ENCODE measurements around the gene PXT1. TPM values are rescaled to one million over a fixed set of nuclear protein-coding genes. Genes with fewer than 3 reads are reported as not detected.

PXT1 gene
- total RNA-seq, 3 donors from 2014 or later (not counting 1 experiment from before 2014, with no cell fraction given), result 0.27 to 1.0 (median 0.28) TPM

GRCh38 chr6:36358226-36358915, 84.3 kb downstream of the PXT1 start:
- peaks cover 9% of the 10 kb centered on the region in 2 donors for H3K27me3 Mint-ChIP-seq (ENCODE audit: low read depth in 2 of 2)
- DNase-seq (no peak), ATAC-seq (no peak)
- H3K27ac ChIP-seq (ENCODE audit: low read length), result no peak overlapping the region
- WGBS (ENCODE audit: insufficient coverage), result 56% methylated on average over 4 of the region's 4 CpGs
- H3K27me3 ChIP-seq (ENCODE audit: control insufficient read depth, insufficient read depth, low read length), result no peaks in the 10 kb centered on the region
- intact Hi-C loops (cut with micrococcal nuclease), result no loop called here
- TF ChIP-seq CTCF (IDR thresholded peaks at IDR 0.05), result no peak
- no peaks in the 10 kb centered on the region for H3K9me3 Mint-ChIP-seq
- H3K4me1 Mint-ChIP-seq, result peaks cover 0 to 17% of the 10 kb centered on the region in 2 donors
- H3K4me1 ChIP-seq (ENCODE audit: control insufficient read depth, insufficient read depth, low read length), result peaks cover 7% of the 10 kb centered on the region
- no peaks in the 10 kb centered on the region for H3K36me3 Mint-ChIP-seq
- H3K4me3 Mint-ChIP-seq, result no peak overlapping the region
- no peaks in the 10 kb centered on the region for H3K36me3 ChIP-seq (ENCODE audit: control insufficient read depth, insufficient read depth, low read length)
- H3K27ac Mint-ChIP-seq, result no peak overlapping the region
- H3K4me3 ChIP-seq (ENCODE audit: low read length), result no peak overlapping the region
- H3K9me3 ChIP-seq (ENCODE audit: control insufficient read depth, insufficient read depth, low read length), result no peaks in the 10 kb centered on the region

- peak in 1 of 2 donors; percentile 50 for DNase-seq
- Histone ChIP-seq H3K27me3 (ENCODE audit: control insufficient read depth, insufficient read depth, low read length) (no peaks in the 10 kb centered on the region), H3K36me3 (ENCODE audit: control insufficient read depth, insufficient read depth, low read length) (no peaks in the 10 kb centered on the region), H3K27ac (ENCODE audit: low read length) (no peak overlapping the region), H3K4me3 (ENCODE audit: low read length) (no peak overlapping the region), H3K4me1 (ENCODE audit: control insufficient read depth, insufficient read depth, low read length) (peaks cover 7% of the 10 kb centered on the region), H3K9me3 (ENCODE audit: control insufficient read depth, insufficient read depth, low read length) (no peaks in the 10 kb centered on the region)
- peak in 2 of 3 donors; percentile 6 to 38 for ATAC-seq
- no peak for TF ChIP-seq CTCF (IDR thresholded peaks at IDR 0.05)
- Mint-ChIP-seq H3K36me3 (no peaks in the 10 kb centered on the region), H3K9me3 (no peaks in the 10 kb centered on the region), H3K4me1 (peaks cover 0 to 17% of the 10 kb centered on the region in 2 donors), H3K4me3 (no peak overlapping the region), H3K27ac (no peak overlapping the region), H3K27me3 (ENCODE audit: low read depth in 2 of 2) (peaks cover 9% of the 10 kb centered on the region in 2 donors)
- intact Hi-C loops (cut with micrococcal nuclease), result no loop called here
- 46% methylated on average over 3 of the region's 3 CpGs for WGBS (ENCODE audit: insufficient coverage)
These were observed 84.8 kb downstream of the PXT1 start for GRCh38 chr6:36357872-36358225.

DNA sequence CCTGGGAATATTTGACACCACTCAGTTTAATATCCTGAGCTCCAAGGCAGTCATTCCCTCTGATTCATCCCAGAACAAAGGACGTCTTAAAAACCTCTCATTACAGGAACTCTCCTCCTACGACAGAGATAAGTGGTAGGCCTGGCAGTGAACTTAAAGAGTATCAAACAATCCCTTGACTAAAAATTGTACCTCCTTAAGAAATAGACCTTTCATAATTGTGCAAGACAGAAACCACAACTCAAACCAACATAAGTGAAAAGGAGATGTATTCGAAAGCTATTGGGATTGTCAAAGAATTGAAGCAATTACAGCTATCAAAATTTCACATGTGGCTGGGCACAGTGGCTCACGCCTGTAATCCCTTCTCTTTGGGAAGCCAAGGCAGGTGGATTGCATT, 86.8 kb downstream of the PXT1 start:
- Histone ChIP-seq H3K9me3 (ENCODE audit: control insufficient read depth, insufficient read depth, low read length) (no peaks in the 10 kb centered on the region), H3K4me3 (ENCODE audit: low read length) (no peak overlapping the region), H3K27ac (ENCODE audit: low read length) (no peak overlapping the region), H3K36me3 (ENCODE audit: control insufficient read depth, insufficient read depth, low read length) (no peaks in the 10 kb centered on the region), H3K4me1 (ENCODE audit: control insufficient read depth, insufficient read depth, low read length) (peaks cover 7% of the 10 kb centered on the region), H3K27me3 (ENCODE audit: control insufficient read depth, insufficient read depth, low read length) (no peaks in the 10 kb centered on the region)
- ATAC-seq (no peak), DNase-seq (no peak)
- Mint-ChIP-seq H3K4me3 (no peak overlapping the region), H3K4me1 (peaks cover 0 to 14% of the 10 kb centered on the region in 2 donors), H3K27ac (no peak overlapping the region), H3K9me3 (no peaks in the 10 kb centered on the region), H3K36me3 (no peaks in the 10 kb centered on the region), H3K27me3 (ENCODE audit: low read depth in 2 of 2) (peaks cover 9% of the 10 kb centered on the region in 2 donors)
- WGBS (ENCODE audit: insufficient coverage), result 41% methylated on average over 4 of the region's 4 CpGs
- no peak for TF ChIP-seq CTCF (IDR thresholded peaks at IDR 0.05)
- intact Hi-C loops (cut with micrococcal nuclease), result no loop called here

GRCh38 chr6:36353411-36353915, 89.2 kb downstream of the PXT1 start:
- Histone ChIP-seq H3K4me1 (ENCODE audit: control insufficient read depth, insufficient read depth, low read length) (no peaks in the 10 kb centered on the region), H3K9me3 (ENCODE audit: control insufficient read depth, insufficient read depth, low read length) (no peaks in the 10 kb centered on the region), H3K27me3 (ENCODE audit: control insufficient read depth, insufficient read depth, low read length) (no peaks in the 10 kb centered on the region), H3K36me3 (ENCODE audit: control insufficient read depth, insufficient read depth, low read length) (no peaks in the 10 kb centered on the region), H3K4me3 (ENCODE audit: low read length) (no peak overlapping the region), H3K27ac (ENCODE audit: low read length) (no peak overlapping the region)
- H3K36me3 Mint-ChIP-seq, result no peaks in the 10 kb centered on the region
- peaks cover 17 to 23% of the 10 kb centered on the region in 2 donors for H3K27me3 Mint-ChIP-seq (ENCODE audit: low read depth in 2 of 2)
- DNase-seq, result no peak
- WGBS (ENCODE audit: insufficient coverage), result 86% methylated on average over 3 of the region's 4 CpGs
- no peak overlapping the region for H3K27ac Mint-ChIP-seq
- TF ChIP-seq CTCF (IDR thresholded peaks at IDR 0.05), result no peak
- peaks cover 0 to 5% of the 10 kb centered on the region in 2 donors for H3K4me1 Mint-ChIP-seq
- intact Hi-C loops (cut with micrococcal nuclease), result no loop called here
- H3K4me3 Mint-ChIP-seq, result no peak overlapping the region
- no peak for ATAC-seq
- no peaks in the 10 kb centered on the region for H3K9me3 Mint-ChIP-seq
